Heart right ventricle (tissue), 16 donors: ENCODE results near the gene PLIN3. TPM values are rescaled to one million over a fixed set of nuclear protein-coding genes. Genes with fewer than 3 reads are reported as not detected.
"Not testable (repeated sequence)": the region's sequence is repeated elsewhere in the genome, so short reads cannot be mapped to it uniquely, and the experiment has no call there.

Source experiments
- ATAC-seq, 8 donors: fragments of 200-7000 bp; cut with Tn5 transposase; one replicate each; pipeline ENCODE4 v1.9.1; 2020; ENCODE audit warnings: mild to moderate bottlenecking in 8 of 8, moderate library complexity in 8 of 8, moderate number of reproducible peaks in 1 of 8
- DNase-seq, 2 donors: peaks; one replicate each; pipeline ENCODE4 v3.0.0-alpha.2; 2020
- H3K27ac ChIP-seq, 10 donors: fragments of 200-600 bp; sonication (generic) in 2 of 10; one replicate each; pipeline versions ENCODE4 v1.5.0 to v1.8.0; 2020 to 2022; ENCODE audit warnings: mild to moderate bottlenecking in 3 of 10
- H3K27me3 ChIP-seq, 7 donors: fragments of 200-600 bp; one replicate each; pipeline ENCODE4 v1.8.0; 2021 to 2022; ENCODE audit warnings: mild to moderate bottlenecking in 2 of 7
- H3K36me3 ChIP-seq, 9 donors: fragments of 200-600 bp; sonication (generic) in 1 of 9; one replicate each; pipeline versions ENCODE4 v1.5.0 to v1.8.0; 2020 to 2022; ENCODE audit warnings: mild to moderate bottlenecking in 2 of 9
- H3K4me1 ChIP-seq, 9 donors: fragments of 200-600 bp; sonication (generic) in 1 of 9; one replicate each; pipeline versions ENCODE4 v1.5.0 to v1.8.0; 2020 to 2022; ENCODE audit warnings: mild to moderate bottlenecking in 4 of 9
- H3K4me3 ChIP-seq, 10 donors: fragments of 200-600 bp; sonication (generic) in 2 of 10; one replicate each; pipeline versions ENCODE4 v1.5.0 to v1.8.0; 2020 to 2022; ENCODE audit warnings: mild to moderate bottlenecking in 7 of 10, moderate library complexity in 2 of 10
- H3K9me3 ChIP-seq, 11 donors: fragments of 200-600 bp in 10 of 11; sonication (generic) in 2 of 11; one replicate each; pipeline versions ENCODE4 v1.5.0 to v1.8.0; 2013 to 2022; ENCODE audit warnings: mild to moderate bottlenecking in 2 of 11, control low read depth in 1 of 11, moderate library complexity in 1 of 11
- WGBS, 2 donors: extraction: QIAGEN DNeasy Blood & Tissue Kit; methylation state at CpG; one replicate each; pipeline ENCODE4 v1.1.7; 2013; ENCODE audit warnings: inconsistent platforms in 1 of 2; 5-methylcytosine and 5-hydroxymethylcytosine counted together
- intact Hi-C, 10 donors: fragments of 100-400 bp; cut with DNase I; formaldehyde crosslinking; loops; one replicate each; pipeline versions ENCODE4 v1.11.1 to v1.14.2; 2022
- polyA plus RNA-seq, 2 donors: library from polyadenylated mRNA; stranded (reverse); fragments of 200-250 nt; gene quantifications; one replicate each; pipeline ENCODE4 v1.2.3, GENCODE V29; 2013
- total RNA-seq, 10 donors: library from RNA; stranded (reverse); fragmentation: NEBNext Ultra II Directional in 3 of 10; extraction: Animal tissue kit (Norgen Biotek cat#: 25700) in 3 of 10; gene quantifications; one replicate each; pipeline versions ENCODE4 v1.2.1 to v1.2.4, GENCODE V29; 2021 to 2023
- TF ChIP-seq, protein P1 (sequence below), 9 donors: fragments of 200-600 bp; sonication (generic) in 2 of 9; IDR thresholded peaks; one replicate each; pipeline versions ENCODE4 v1.5.0 to v1.8.0; 2021 to 2022; ENCODE audit warnings: antibody characterized with exemption in 9 of 9, mild to moderate bottlenecking in 5 of 9, moderate library complexity in 1 of 9
- donor health status: Arrhythmogenic right ventricular cardiomyopathy.
- donor health status: ischemic (EF 13 %, LVEDD 7.1; RV severe dilation, severe dysfunction).
- donor health status: healthy with polysubstance abuse.
- donor health status: DM: no; HTN: yes; CAD: no.
- donor health status: DM: no; HTN: no; CAD: no.
- donor health status: ischemic (EF 25% LVEDD 6.9; RV normal size, moderate dysfunction).
- donor health status: ischemic (EF 25% LVEDD 5.7; RV mildly dilated, moderate dysfunction).
- donor health status: healthy.
- donor health status: DM: yes; HTN: yes; CAD: no.
- donor health status: Ischemic cardiomyopathy.
- donor health status: ischemic (EF 35%, LVEDD 5.7; RV mildly dilated, moderate dysfunction).
- donor health status: nonischemic (EF 11% LVEDD 7.7; RV severe dilation, severe dysfunction).
- donor health status: DM: yes; HTN: yes; CAD: no.
- donor health status: PGD.
- donor health status: ischemic (EF 29% LVEDD 5.4; RV normal size, mild dysfunction).
- donor health status: nonischemic (EF 23%, LVEDD 6.1; RV moderate dilation, normal function).

PLIN3 gene
- total and polyA plus RNA-seq, 12 donors = 7.2 to 52.9 (median 26.0) TPM

DNA sequence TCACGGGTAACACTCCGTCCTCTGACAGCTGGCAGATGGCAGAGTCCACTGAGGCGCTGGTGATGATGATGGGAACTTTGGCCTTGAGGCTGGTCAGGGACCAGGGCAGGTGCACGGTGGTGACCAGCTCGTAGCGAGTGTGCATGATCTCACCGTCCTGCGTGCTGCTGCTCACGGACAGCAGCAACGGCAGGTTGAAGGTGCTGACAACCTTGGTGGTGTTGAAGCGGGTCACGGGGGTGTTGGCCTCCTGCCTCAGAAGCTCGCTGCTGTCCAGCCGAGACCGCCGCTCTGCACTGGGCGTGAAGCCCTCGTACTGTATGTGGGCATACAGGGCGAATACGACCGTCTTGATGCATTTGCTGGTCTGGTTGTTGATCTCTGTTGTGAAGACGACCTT, 23.6 kb upstream of the PLIN3 start:
- Histone ChIP-seq H3K36me3 (no peaks in the 10 kb centered on the region), H3K9me3 (no peaks in the 10 kb centered on the region), H3K4me1 (peaks cover 0 to 13% (median 4%) of the 10 kb centered on the region in 9 donors), H3K4me3 (no peak overlapping the region), H3K27me3 (peaks cover 0 to 8% (median 0%) of the 10 kb centered on the region in 7 donors), H3K27ac (no peak overlapping the region)
- TF ChIP-seq, protein P1, sequence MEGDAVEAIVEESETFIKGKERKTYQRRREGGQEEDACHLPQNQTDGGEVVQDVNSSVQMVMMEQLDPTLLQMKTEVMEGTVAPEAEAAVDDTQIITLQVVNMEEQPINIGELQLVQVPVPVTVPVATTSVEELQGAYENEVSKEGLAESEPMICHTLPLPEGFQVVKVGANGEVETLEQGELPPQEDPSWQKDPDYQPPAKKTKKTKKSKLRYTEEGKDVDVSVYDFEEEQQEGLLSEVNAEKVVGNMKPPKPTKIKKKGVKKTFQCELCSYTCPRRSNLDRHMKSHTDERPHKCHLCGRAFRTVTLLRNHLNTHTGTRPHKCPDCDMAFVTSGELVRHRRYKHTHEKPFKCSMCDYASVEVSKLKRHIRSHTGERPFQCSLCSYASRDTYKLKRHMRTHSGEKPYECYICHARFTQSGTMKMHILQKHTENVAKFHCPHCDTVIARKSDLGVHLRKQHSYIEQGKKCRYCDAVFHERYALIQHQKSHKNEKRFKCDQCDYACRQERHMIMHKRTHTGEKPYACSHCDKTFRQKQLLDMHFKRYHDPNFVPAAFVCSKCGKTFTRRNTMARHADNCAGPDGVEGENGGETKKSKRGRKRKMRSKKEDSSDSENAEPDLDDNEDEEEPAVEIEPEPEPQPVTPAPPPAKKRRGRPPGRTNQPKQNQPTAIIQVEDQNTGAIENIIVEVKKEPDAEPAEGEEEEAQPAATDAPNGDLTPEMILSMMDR (IDR thresholded peaks at IDR 0.05) = no peak
- ATAC-seq = peak in 7 of 8 donors; percentile 34 to 81 (median 64)
- intact Hi-C loops = no loop called here
- 37 to 56% methylated on average over 22 of the region's 22 CpGs for WGBS, 2 donors
- DNase-seq = peak in 1 of 2 donors; percentile 40

DNA sequence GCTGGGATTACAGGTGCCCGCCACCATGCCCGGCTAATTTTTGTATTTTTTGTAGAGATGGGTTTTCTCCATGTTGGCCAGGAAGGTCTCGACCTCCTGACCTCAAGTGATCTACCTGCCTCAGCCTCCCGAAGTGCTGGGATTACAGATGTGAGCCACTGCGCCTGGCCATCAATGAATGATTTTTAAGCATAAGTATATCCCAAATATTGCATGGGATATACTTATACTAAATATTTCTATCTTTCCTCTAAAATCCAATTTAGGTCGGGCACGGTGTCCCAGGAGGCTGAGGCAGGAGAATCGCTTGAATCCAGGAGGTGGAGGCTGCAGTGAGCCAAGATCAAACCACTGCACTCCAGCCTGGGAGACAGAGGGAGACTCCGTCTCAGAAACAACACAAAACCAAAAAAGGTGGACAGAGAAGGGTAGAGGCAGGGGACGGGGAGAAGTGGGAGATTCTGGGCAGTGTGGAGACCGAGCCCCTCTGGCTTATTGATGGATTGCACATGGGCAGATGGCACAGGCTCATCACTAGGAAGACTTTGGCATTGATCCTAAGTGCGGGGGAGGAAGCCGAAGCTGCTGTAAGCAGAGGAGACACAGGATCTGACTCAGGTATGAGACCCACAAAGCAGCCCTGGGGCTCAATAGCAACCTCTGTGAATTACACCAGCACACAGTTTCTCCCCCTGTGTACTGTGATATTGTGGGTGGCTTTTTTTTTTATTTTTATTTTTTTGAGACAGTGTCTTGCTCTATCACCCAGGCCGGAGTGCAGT, 21.8 kb upstream of the PLIN3 start:
- ATAC-seq (no peak), DNase-seq (no peak)
- TF ChIP-seq, protein P1 (IDR thresholded peaks at IDR 0.05) = no peak
- intact Hi-C loops = no loop called here
- peaks cover 0 to 6% (median 0%) of the 10 kb centered on the region in 9 donors for H3K4me1 ChIP-seq
- no peaks in the 10 kb centered on the region for H3K36me3 ChIP-seq
- 90 to 91% methylated on average over 14 of the region's 14 CpGs for WGBS, 2 donors
- H3K27ac ChIP-seq = no peak overlapping the region
- no peak overlapping the region for H3K4me3 ChIP-seq
- peaks cover 0 to 8% (median 0%) of the 10 kb centered on the region in 7 donors for H3K27me3 ChIP-seq
- no peaks in the 10 kb centered on the region for H3K9me3 ChIP-seq

- H3K36me3 ChIP-seq, H3K4me1 ChIP-seq, H3K4me3 ChIP-seq, H3K9me3 ChIP-seq, H3K27ac ChIP-seq, ATAC-seq, intact Hi-C loops, DNase-seq, H3K27me3 ChIP-seq: not testable (repeated sequence)
- 68 to 82% methylated on average over 5 to 6 of the region's 6 CpGs for WGBS, 2 donors
These were observed 20.3 kb upstream of the PLIN3 start for GRCh38 chr19:4887803-4888202.

GRCh38 chr19:4884993-4885392, 17.5 kb upstream of the PLIN3 start:
- H3K36me3 ChIP-seq, H3K4me3 ChIP-seq, H3K9me3 ChIP-seq, H3K27ac ChIP-seq, intact Hi-C loops, H3K4me1 ChIP-seq, DNase-seq, ATAC-seq, H3K27me3 ChIP-seq: not testable (repeated sequence)
- 97% methylated on average over 2 to 5 of the region's 6 CpGs for WGBS, 2 donors

DNA sequence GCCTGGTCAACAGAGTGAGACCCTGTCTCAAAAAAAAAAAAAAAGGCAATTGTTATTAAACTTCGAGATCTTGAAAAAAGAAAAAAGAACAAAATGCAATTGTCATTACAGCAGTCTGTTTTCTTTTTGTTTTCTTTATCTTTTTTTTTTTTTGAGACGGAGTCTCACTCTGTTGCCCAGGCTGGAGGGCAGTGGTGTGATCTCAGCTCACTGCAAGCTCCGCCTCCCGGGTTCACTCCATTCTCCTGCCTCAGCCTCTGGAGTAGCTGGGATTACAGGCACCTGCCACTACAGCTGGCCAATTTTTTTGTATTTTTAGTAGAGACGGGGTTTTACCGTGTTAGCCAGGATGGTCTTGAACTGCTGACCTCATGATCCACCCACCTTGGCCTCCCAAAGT, 15.4 kb upstream of the PLIN3 start:
- ATAC-seq, DNase-seq, H3K27ac ChIP-seq, intact Hi-C loops, H3K4me3 ChIP-seq, H3K36me3 ChIP-seq, H3K4me1 ChIP-seq, H3K9me3 ChIP-seq: not testable (repeated sequence)
- WGBS, 2 donors = 80 to 90% methylated on average over 6 of the region's 6 CpGs
- H3K27me3 ChIP-seq = peaks cover 0 to 12% (median 6%) of the 10 kb centered on the region in 7 donors

- intact Hi-C loops = loop anchor here in 1 of 10 donors (2.0 kb wide), 1 partner anchor 152 kb away; no protein-coding TSS in a partner anchor
- no peaks in the 10 kb centered on the region for H3K36me3 ChIP-seq
- H3K4me3 ChIP-seq = no peak overlapping the region
- 93 to 98% methylated on average over 11 of the region's 11 CpGs for WGBS, 2 donors
- peak overlapping the region in 6 of 10 donors; percentile 66 to 76 (median 70) for H3K27ac ChIP-seq
- H3K9me3 ChIP-seq = no peaks in the 10 kb centered on the region
- ATAC-seq (no peak), DNase-seq (no peak)
- TF ChIP-seq, protein P1 (IDR thresholded peaks at IDR 0.05) = no peak
- H3K4me1 ChIP-seq = peaks cover 0 to 13% (median 6%) of the 10 kb centered on the region in 9 donors
- peaks cover 0 to 12% (median 8%) of the 10 kb centered on the region in 7 donors for H3K27me3 ChIP-seq
These were observed 11.6 kb upstream of the PLIN3 start for GRCh38 chr19:4879041-4879440.
